IPS DF 6.9 (cell line): Measurements from ENCODE around the gene AGPS.
"Not testable (repeated sequence)": the region's sequence is repeated elsewhere in the genome, so short reads cannot be mapped to it uniquely, and the experiment has no call there.

Experiments used
- DNase-seq: peaks from one replicate; pipeline ENCODE4 v3.0.0-alpha.2; 2013; ENCODE audit warnings: low read depth, low spot score
- H3K27ac ChIP-seq: one replicate; pipeline ENCODE4 v1.5.1; 2013; ENCODE audit warnings: low read length, control low read depth
- H3K27me3 ChIP-seq: 2 replicates; pipeline ENCODE4 v1.6.1; 2013; ENCODE audit warnings: mild to moderate bottlenecking, low read length; ENCODE audit not compliant: control insufficient read depth, insufficient read depth
- H3K36me3 ChIP-seq: 2 replicates; pipeline ENCODE4 v1.6.1; 2013; ENCODE audit warnings: low read length; ENCODE audit not compliant: control insufficient read depth, insufficient read depth
- H3K4me1 ChIP-seq: 2 replicates; pipeline ENCODE4 v1.6.1; 2013; ENCODE audit warnings: low read length; ENCODE audit not compliant: control insufficient read depth, insufficient read depth
- H3K4me3 ChIP-seq: 2 replicates; pipeline ENCODE4 v1.5.1; 2013; ENCODE audit warnings: mild to moderate bottlenecking, low read length
- H3K9me3 ChIP-seq: 2 replicates; pipeline ENCODE4 v1.6.1; 2013; ENCODE audit warnings: low read length, inconsistent platforms; ENCODE audit not compliant: control insufficient read depth, insufficient read depth
- WGBS: extraction: QIAGEN DNeasy Blood & Tissue Kit; methylation state at CpG from one replicate; pipeline ENCODE4 v1.1.7; 2013; ENCODE audit warnings: mixed read lengths, missing lambda C conversion rate; ENCODE audit not compliant: insufficient read length, insufficient coverage; 5-methylcytosine and 5-hydroxymethylcytosine counted together

AGPS gene

GRCh38 chr2:177434475-177434874 lies 41.9 kb downstream of the AGPS start:
- no peaks in the 10 kb centered on the region for H3K4me1 ChIP-seq
- H3K4me3 ChIP-seq: no peak overlapping the region
- DNase-seq: no peak
- no peaks in the 10 kb centered on the region for H3K27me3 ChIP-seq
- WGBS: no CpG with 5 or more reads among the region's 1 CpG
- H3K36me3 ChIP-seq: no peaks in the 10 kb centered on the region
- no peaks in the 10 kb centered on the region; the same call in 1 of the 2 replicates for H3K9me3 ChIP-seq
- no peak overlapping the region for H3K27ac ChIP-seq

- no peaks in the 10 kb centered on the region for H3K27me3 ChIP-seq
- H3K27ac ChIP-seq: no peak overlapping the region
- no peaks in the 10 kb centered on the region for H3K9me3 ChIP-seq
- no CpG with 5 or more reads among the region's 1 CpG for WGBS
- no peak for DNase-seq
- no peak overlapping the region for H3K4me3 ChIP-seq
- H3K4me1 ChIP-seq: no peaks in the 10 kb centered on the region
- no peaks in the 10 kb centered on the region for H3K36me3 ChIP-seq
These were observed 52.6 kb downstream of the AGPS start for GRCh38 chr2:177445200-177445599.

DNA sequence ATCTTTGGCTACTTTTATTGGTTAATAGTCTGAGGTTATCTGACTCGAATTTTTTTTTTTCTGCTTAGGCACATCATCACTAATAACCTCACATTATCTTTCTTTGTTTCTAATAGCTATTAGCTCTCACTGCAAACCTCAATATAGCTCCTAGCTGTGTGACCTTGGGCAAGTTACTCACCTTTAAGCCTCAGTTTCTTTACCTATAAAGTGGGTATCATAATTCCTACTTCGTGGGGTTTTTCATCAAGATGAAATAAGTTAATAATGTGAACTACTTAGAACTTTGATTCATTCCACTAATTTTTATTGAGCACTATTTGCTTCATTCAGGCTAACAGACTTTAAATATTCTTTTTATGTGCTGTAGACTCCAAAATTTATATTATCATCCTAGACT lies 55.5 kb downstream of the AGPS start:
- Histone ChIP-seq H3K9me3 (no peaks in the 10 kb centered on the region), H3K36me3 (no peaks in the 10 kb centered on the region), H3K4me1 (no peaks in the 10 kb centered on the region), H3K27me3 (no peaks in the 10 kb centered on the region), H3K27ac (no peak overlapping the region), H3K4me3 (no peak overlapping the region)
- WGBS: no CpG with 5 or more reads among the region's 2 CpGs
- DNase-seq: no peak

- Histone ChIP-seq H3K4me3 (no peak overlapping the region), H3K27ac (no peak overlapping the region)
- WGBS: no CpG with 5 or more reads among the region's 2 CpGs
These were observed 56.6 kb downstream of the AGPS start for GRCh38 chr2:177449159-177449558.

DNA sequence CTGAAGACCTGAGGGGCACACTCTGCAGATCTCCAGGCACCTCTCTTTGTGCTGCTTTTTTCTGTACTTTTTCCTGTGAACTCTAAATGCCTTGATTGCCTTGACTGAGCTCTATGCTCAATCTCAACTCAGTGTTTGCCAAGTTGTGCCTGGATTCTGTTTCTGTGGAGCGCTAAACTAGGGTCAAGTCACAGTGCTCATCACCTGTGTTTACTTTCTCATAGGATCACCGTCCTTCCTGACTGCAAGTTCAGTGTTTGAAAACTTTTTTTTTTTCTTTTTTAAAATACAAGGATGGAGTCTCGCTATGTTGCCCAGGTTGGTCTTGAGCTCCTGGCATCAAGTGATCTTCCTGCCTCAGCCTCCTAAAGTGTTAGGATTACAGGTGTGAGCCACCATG lies 62.6 kb downstream of the AGPS start:
- DNase-seq: no peak
- no CpG with 5 or more reads among the region's 3 CpGs for WGBS

More at GRCh38 chr2:177449159-177449558, 56.6 kb downstream of the AGPS start:
- no peaks in the 10 kb centered on the region for H3K4me1 ChIP-seq
- H3K27me3 ChIP-seq: no peaks in the 10 kb centered on the region
- no peak for DNase-seq
- no peaks in the 10 kb centered on the region for H3K9me3 ChIP-seq
- no peaks in the 10 kb centered on the region for H3K36me3 ChIP-seq

GRCh38 chr2:177459756-177460155 lies 67.2 kb downstream of the AGPS start:
- H3K27ac ChIP-seq, H3K4me1 ChIP-seq, H3K36me3 ChIP-seq, H3K9me3 ChIP-seq, DNase-seq, H3K4me3 ChIP-seq, H3K27me3 ChIP-seq: not testable (repeated sequence)
- WGBS: no CpG with 5 or more reads among the region's 1 CpG

More for the DNA sequence above, 62.6 kb downstream of the AGPS start:
- no peaks in the 10 kb centered on the region for H3K27me3 ChIP-seq
- H3K36me3 ChIP-seq: no peaks in the 10 kb centered on the region
- H3K27ac ChIP-seq: no peak overlapping the region
- H3K4me1 ChIP-seq: no peaks in the 10 kb centered on the region
- H3K9me3 ChIP-seq: no peaks in the 10 kb centered on the region
- H3K4me3 ChIP-seq: no peak overlapping the region

DNA sequence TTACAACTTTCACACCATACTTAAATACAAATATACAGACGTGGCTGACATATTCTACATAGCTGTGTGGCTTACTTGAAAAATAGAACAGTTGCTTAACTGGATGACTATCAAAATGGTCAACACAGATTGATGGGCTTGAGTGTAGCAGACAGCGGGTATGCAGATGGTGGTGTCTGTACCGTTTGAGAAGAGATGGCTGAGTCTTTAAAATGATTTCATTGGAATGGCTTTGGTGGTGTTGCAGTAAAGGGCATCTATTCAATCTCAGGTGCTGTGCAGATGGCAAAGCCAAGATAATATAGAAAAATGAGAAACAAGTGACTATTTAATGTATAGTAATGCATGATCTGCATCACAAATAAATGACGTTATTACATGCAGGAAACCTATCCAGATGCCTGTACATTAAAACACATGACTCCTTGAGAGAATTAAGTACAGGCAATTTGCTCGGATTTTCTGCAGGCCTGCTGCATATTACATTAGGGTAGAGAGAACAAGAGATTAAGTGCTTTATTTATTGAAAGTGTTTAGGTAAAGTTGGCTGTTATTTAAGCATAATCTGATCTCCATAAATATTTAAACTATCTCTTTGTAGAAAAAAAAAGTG lies 68.5 kb downstream of the AGPS start:
- Histone ChIP-seq H3K27me3 (no peaks in the 10 kb centered on the region), H3K4me1 (no peaks in the 10 kb centered on the region), H3K4me3 (no peak overlapping the region), H3K27ac (no peak overlapping the region), H3K9me3 (no peaks in the 10 kb centered on the region; the same call in 1 of the 2 replicates), H3K36me3 (peaks cover 4% of the 10 kb centered on the region)
- WGBS: no CpG with 5 or more reads among the region's 5 CpGs
- DNase-seq: no peak

DNA sequence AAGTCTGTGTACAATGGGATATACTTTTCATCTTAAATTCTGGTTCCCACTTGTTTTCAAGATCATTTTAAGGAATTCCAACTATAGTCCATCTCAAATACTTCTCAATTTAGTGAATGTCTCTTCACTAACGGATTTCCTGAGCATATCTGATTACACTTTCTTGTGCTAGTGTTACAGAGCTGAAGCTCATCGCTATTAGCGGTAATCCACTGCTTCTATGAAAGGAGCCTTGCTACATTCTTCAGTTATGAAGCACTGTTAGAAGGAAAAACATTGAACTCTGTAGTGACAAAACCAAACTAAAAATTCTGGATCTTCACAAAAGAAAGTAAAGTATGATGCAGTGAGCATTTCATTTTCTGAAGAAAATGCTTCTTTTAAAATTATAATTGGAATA lies 72.0 kb downstream of the AGPS start:
- Histone ChIP-seq H3K36me3 (peaks cover 4% of the 10 kb centered on the region), H3K9me3 (no peaks in the 10 kb centered on the region; the same call in 1 of the 2 replicates)

GRCh38 chr2:177465400-177466138 lies 73.0 kb downstream of the AGPS start:
- no peaks in the 10 kb centered on the region for H3K4me1 ChIP-seq
- no peak for DNase-seq

More for the DNA sequence above, 72.0 kb downstream of the AGPS start:
- DNase-seq: no peak
- no CpG with 5 or more reads among the region's 3 CpGs for WGBS
- H3K4me1 ChIP-seq: no peaks in the 10 kb centered on the region
- no peak overlapping the region for H3K4me3 ChIP-seq
- no peak overlapping the region for H3K27ac ChIP-seq
- H3K27me3 ChIP-seq: no peaks in the 10 kb centered on the region

DNA sequence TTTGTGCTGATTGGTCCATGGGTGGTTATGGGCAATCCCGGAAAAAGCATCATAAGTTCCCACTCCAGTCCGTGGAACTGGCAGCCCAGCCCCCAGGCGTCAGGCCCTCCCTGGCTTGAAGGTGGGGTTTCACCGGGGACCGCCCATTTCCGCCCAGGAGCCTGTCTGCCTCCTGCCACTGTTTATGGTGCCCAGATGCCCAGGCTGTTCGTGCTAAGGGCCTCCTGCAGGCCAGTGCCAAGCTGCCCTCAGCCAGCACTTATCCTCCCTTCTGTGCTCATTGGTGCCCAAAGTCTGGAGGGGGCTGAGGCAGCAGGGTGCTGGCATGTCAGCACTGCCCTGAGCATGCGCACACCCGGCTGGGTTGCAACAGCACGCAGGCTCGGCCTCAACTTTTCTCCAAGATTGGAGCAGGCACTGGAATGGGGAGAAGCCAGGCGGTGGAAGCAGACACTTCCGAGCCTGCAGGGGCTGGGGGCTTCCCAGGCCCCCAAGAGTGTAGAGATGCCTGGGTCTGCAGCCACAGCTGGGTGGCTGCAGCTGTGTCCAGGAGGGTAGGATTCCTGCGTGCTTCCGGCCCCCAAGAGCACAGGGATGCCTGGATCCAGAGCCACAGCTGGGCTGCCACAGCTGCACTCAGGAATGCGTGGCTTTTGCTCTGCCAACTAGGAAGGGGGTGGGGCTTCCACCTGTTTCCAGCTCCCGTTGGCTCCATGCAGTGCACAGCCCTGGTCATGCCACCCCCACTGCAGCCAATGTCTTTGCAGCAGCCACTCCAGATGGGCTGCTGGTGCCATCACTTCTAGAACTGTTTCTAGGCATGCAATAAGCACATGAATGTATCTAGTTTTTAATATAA lies 74.0 kb downstream of the AGPS start:
- Histone ChIP-seq H3K27me3 (no peaks in the 10 kb centered on the region), H3K4me1 (no peaks in the 10 kb centered on the region), H3K9me3 (no peaks in the 10 kb centered on the region; the same call in 1 of the 2 replicates), H3K36me3 (peaks cover 6% of the 10 kb centered on the region), H3K27ac (no peak overlapping the region), H3K4me3 (no peak overlapping the region)
- WGBS: no CpG with 5 or more reads among the region's 17 CpGs
- no peak for DNase-seq

More at GRCh38 chr2:177465400-177466138, 73.0 kb downstream of the AGPS start:
- Histone ChIP-seq H3K4me3 (no peak overlapping the region), H3K36me3 (peaks cover 6% of the 10 kb centered on the region), H3K27ac (no peak overlapping the region), H3K9me3 (no peaks in the 10 kb centered on the region; the same call in 1 of the 2 replicates), H3K27me3 (no peaks in the 10 kb centered on the region)
- WGBS: no CpG with 5 or more reads among the region's 14 CpGs
